Stimulated activated CD8-positive, alpha-beta memory T cell treated with anti-CD3 and anti-CD28 coated beads, Interleukin-12 subunit alpha, Interleukin-12 subunit beta, amount 100 ng/mL, for 1 hour (primary cell): Measurements from ENCODE around the gene SYCP2L.
"Not testable (repeated sequence)": the region's sequence is repeated elsewhere in the genome, so short reads cannot be mapped to it uniquely, and the experiment has no call there.

ENCODE experiments used
- DNase-seq: peaks from one replicate; pipeline ENCODE4 v3.0.0-alpha.2; 2020; ENCODE audit warnings: low read depth

The SYCP2L gene

DNA sequence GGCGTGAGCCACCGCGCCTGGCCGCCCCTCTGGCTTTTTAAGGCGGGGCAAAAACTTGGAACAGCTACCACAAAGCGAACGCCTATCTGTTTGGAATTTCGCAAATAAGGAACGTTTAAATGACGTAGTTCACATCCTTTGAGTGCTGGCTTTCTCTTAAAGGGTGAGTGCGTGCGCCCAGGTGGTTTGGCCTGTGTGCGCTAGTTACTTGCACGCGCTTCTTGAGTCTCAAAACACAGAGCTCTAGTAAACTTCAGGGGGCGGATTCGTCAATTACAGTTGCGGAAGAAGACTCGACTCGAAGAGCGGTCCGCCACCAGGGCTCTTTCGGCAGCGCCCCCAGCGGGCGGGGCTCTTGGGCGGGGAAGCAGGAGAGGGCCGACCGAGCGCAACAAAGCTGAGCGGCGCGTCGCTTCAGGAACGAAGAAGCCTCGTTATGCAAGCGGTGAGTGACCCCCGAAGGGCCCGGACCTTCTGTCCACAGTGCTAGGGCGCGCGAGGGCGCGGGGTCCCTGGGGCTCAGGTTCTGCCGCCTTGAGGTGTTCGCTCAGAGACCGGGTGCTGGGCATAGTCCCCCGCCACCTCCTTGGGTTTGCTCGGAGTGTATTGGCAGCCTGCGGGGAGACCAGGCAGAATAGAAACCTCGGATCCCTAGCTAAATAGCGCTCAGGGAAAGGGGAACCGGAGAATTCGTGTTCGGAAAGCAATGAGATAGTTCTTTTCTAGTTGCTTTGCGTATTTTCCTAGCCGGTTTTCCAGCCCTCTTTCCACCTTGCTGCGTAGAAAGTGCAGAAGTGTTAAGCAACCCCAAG, at the start of gene SYCP2L:
SYCP2L (plus strand) TSS at position 362 of the 812 bp plus-strand sequence; CDS start at position 437, 75 bp downstream.
- no peak for DNase-seq

DNA sequence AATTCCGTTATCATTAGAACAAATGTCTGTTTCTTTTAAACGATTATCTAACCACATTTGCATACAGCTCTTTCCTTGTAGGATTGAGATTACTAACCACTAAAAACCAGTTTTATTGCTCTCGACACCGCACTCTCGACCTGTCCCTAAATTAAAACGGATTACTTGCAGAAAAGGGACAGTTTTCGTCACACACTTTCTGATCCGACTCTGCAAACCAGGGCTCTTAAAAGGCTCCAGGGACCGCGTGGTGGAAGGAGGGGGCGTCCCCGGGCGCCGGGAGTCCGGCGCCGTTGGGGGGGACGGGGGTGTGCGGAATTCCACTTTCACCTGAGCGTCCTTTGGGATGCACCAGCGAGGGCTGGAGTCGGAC, 49.2 kb upstream of the SYCP2L start:
- no peak for DNase-seq

DNA sequence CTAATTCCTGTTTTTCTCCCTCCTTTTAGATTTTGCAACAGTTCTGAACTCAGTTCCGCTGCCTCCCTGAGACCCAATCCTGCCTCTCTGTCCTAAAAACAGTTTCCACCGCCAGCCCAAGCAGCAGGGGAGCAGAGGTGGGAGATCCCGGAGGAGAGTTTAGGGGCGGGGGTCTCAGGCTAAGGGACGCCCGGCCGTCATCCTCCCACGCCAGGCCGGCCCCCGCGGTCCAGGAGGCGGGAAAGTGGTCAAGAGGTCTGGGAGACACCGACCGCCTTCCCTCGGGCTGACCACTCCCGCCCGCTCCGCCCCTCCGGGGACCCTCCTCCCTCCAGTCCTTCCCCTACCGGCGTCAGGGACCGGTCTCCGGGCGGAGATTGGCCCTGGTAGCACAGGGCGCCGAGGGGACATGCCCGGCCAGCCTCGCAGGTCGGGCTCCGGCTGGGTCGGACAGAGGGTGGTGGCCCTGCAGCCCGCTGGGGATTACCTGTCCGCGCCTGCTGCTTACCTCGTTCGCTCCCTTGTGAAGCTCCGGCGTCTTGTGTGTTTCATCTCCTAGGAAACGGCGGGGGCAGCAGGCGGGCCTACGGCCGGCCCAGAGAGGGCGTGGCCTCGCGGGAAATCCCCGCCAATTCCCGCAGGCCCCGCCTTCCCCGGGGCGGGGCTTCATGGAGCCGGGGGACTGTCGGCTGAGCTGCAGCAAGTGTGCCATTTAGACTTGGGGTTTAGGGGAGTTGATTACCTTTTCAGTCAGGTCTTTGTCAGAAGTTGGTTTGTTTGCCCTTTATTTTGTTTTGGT, 48.7 kb upstream of the SYCP2L start, which contains the start of gene MAK:
MAK (minus strand) TSS at position 545 of the 799 bp plus-strand sequence. CDS start 7,891 bp downstream, outside the sequence.
- peak; percentile 72 for DNase-seq

GRCh38 chr6:10838794-10839333, 48.0 kb upstream of the SYCP2L start:
- DNase-seq = no peak

DNA sequence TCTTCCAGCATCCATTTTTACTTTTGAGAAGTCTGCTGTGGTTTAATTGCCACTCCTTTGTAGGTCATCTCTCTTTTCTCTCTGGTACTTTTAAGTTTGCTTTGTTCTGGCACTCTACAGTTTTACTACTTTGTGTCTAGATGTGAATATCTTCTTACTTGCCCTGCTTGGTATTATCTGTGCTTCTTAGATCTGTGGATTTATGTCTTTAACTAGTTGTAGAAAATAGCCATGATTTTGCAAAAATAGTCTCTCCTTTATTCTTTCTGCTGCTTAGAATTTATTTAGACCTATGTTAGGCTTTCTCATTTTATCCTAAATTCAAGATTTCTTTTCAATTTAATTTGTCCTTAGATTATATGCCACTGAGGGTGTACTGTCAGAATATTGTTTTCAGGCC, 43.3 kb upstream of the SYCP2L start:
- no peak for DNase-seq

GRCh38 chr6:10847684-10848083, 39.2 kb upstream of the SYCP2L start:
- DNase-seq = no peak

DNA sequence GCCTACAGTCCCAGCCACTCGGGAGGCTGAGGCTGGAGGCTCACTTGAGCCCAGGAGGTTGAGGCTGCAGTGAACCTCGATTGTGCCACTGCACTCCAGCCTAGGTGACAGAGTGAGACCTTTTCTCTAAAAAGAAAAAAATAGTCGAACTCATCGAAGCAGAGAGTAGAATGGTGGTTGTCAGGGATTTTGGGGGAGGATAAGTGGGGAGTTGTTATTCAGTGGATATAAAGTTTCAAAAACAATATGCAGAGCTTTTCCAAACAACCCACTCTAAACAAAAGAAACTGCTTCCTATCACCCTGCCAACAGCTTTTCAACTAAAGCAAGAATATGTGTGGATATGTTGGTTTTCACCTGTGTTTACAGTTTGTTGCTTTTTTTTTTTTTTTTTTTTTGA, 37.0 kb upstream of the SYCP2L start:
- DNase-seq = no peak

DNA sequence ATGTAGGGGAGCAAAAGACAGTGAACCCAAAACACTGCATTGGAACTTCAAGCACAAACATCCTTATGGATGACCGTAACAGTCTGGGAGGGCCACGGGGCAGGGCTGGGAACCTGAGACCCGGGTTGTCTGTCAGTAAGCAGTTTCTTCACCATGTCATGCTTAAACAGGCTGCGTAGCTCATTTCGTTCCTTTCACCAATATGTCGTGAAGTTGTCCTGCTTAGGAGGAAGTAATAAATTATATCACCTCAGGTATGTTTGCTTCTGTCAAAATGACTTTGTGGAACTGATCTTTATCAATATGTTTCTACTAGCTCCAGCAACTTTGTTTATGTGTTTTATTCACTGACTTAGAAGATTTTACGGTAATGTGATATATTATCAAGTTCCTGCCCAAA, 36.1 kb upstream of the SYCP2L start:
- DNase-seq = no peak

DNA sequence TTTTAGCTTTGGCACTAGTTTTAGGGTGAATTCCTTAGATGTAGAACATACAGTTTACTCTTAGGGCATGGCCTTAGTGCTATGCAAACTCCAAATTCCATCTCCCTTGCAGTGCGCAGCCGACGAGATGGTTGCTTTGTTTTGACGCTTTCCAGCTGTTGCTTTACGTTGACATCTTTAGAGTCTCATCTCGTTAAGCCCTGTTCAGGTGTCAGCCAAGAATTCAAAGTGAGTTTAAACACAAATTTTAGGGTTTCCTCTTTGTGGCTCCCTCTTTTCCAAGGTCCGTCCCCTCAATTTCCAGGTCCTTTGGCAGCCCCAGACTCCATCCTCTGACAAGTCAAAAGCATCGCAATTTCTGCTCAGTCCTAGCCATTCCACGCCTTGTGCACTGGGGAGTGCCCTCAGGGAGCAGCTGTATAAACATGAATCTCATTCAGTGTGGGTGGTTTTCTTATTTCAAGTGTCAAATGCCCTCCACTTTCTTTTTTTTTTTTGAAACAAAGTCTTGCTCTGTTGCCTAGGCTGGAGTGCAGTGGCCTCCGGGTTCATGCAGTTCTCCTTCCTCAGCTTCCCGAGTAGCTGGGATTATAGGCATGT, 34.4 kb upstream of the SYCP2L start:
- no peak for DNase-seq

DNA sequence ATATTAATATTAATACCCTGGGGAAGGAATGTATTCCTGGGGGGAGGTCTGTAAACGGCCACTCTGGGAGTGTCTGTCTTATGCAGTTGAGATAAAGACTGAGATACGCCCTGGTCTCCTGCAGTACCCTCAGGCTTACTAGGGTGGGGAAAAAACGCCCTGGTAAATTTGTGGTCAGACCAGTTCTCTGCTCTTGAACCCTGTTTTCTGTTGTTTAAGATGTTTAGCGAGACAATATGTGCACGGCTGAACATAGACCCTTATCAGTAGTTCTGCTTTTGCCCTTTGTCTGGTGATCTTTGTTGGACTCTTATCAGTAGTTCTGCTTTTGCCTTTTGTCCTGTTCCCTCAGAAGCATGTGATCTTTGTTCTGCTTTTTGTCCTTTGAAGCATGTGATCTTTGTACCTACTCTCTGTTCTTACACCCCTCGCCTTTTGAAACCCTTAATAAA, 33.0 kb upstream of the SYCP2L start:
- DNase-seq = not testable (repeated sequence)

DNA sequence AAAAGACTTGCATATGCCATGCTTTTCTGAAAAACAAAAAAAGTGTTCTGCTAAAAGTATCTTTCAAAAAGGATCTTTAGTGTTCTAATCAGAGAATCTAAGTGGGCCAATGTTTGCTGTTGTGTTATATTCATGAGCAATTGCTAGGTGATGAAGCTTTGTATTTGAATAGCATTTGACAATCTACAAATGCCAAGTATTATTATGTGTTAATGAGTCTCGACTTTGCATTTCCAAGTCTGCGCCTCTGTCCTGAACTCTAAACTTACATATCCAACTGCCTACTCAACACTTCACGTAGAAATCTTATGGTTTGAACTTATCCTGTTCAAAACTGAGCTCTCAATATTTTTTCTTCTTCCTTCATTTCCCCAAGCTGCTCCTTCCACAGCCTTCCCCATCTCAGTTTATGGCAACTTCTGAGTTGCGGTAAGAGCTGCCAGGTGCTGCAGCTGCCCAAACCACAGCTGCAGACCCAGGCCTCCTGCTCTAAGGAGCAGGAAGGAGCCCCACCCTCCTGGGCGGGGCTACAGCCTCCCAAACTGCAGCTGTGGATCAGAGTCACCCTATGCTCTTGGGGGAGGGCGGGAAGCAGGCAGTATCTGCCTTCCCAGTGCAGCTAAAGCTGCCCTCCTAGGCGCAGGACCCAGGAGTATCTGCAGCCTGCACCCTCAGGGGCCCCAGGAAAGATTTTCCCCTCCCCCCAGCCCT, 31.8 kb upstream of the SYCP2L start:
- DNase-seq = no peak

DNA sequence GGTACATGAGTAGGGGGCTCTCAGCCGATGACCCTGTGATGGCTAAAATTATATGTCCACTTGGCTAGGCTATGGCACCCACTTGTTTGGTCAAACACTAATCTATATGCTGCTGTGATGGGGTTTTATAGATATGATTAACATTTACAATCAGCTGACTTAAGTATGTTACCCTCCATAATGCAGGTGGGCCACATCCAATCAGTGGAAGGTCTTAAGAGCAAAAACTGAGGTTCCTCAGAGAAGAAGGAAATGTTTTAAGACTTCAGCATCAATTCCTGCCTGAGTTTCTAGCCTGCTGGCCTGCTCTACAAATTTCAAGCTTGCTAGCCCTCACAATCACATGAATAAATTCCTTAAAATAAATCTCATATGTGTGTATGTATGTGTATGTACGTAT, 29.6 kb upstream of the SYCP2L start:
- DNase-seq = no peak

DNA sequence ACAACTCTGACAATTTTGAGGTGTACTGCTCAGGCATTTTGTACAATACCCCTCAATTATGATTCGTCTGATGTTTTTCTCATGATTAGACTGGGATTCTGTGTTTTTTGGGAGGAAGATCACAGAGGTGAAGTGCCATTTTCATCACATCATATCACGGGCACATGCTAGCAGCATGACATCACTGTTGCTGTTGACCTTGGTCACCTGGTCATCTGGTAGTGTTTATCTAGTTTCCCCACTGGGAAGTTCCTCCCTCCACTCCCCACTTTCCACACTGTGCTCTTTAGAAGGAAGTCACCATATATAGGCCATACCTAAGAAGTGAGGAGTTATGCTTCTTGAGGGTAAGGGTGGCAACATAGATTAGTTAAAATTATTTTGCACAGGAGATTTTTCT, 25.8 kb upstream of the SYCP2L start:
- no peak for DNase-seq

DNA sequence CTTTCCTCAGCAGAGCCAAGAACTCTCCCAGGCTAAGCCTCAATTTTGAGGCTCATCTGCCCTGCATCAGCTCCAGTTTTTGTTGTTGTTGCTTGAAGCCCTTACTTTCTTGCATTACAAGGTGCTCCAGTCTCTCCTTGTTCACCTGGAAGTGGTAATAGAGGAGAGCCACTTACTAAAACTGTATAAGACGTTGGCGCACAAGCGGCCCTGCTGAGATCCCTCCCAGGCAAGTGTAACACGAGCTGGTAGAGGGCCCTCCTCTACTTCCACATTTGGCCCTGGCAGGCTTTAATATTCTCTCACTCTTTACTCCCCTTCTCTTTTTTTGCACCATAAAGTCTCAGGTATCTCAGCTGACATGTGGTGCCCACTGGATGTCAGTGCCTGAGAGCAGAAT, 24.5 kb upstream of the SYCP2L start:
- no peak for DNase-seq

- DNase-seq = not testable (repeated sequence)
These were observed 23.8 kb upstream of the SYCP2L start for GRCh38 chr6:10863031-10863430.

- DNase-seq = not testable (repeated sequence)
These were observed 20.1 kb upstream of the SYCP2L start for GRCh38 chr6:10866709-10867108.

DNA sequence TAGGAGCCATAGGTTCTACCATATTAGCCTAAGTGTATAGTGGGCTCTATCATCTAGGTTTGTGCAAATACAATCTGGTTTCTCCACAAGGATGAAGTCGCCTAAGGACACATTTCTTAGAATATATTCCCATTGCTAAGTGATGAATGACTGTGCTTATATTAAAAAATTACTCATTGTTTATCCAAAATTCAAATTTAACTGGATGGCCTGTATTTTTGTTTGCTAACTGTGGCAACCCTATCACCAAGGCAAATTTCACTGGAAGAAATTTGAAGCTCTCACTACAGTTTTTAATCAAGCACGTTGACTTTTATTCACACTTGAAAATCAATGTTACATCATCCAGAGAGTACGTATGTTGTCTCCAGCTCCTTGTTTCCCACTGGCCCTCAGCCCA, 18.9 kb upstream of the SYCP2L start:
- no peak for DNase-seq

DNA sequence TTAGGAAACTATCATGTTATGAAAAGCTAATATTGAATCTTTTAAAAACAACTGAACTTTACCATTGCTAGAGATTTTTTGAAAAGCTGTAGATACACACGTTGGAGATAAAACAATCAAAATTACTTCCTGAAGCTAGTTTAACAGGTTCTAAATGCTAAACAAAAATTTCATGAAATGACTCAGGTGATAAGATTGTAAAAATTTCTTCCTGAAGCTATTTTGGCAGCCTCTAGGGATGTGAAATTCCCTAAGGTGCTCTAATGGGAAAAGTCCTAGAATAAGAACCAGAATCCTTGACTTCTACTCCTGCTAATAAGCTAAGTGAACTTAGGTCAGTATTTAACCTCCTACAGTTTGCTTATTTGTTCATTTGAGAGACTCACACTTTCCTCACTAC, 13.5 kb upstream of the SYCP2L start:
- no peak for DNase-seq

- DNase-seq = no peak
These were observed 12.6 kb upstream of the SYCP2L start for GRCh38 chr6:10874207-10874606.

DNA sequence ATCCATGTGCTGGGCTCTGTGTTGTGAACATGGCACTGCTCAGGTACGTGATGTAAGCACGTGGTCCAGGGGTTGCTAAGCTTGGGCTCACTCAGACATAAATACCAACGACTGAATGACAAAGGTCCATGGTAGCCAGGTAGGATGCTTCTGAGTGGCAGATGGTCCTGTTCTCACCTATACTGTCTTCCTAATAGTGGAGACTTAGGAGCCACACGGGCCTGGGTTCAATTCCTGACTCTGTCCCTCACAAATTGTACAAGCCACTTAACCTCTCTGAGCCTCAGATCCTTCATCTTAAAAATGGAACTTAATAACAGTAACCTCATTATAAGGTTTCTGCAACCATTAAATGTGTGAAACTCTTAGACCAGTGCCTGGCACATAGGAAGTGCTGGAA, 11.8 kb upstream of the SYCP2L start:
- no peak for DNase-seq

GRCh38 chr6:10877012-10877411, 9.8 kb upstream of the SYCP2L start:
- DNase-seq = no peak

DNA sequence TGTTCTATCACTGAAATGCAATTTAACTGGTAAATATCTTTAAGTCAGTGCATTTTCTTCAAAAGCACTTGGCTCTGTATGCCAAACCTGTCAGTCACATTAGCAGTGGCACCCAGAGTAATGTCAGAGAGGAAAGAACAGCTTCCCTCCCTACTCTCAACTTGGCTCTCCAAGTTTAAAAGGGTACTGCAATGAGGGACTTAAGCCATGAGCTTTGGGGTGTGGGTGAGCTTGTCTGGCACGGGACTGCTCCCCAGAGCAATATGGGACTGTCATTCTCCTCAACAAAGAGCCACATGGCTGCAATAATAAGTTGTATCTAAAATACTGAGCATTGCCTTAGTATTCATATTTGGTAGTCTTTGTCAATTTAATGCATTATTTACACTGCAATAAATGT, 9.0 kb upstream of the SYCP2L start:
- no peak for DNase-seq
